ENCODE measurements around the gene MUSTN1. TPM values are rescaled to one million over a fixed set of nuclear protein-coding genes. Genes with fewer than 3 reads are reported as not detected.

The MUSTN1 gene
- total and polyA plus RNA-seq, 7 donors = 4.2 to 12.7 (median 8.2) TPM; not detected in 1

DNA sequence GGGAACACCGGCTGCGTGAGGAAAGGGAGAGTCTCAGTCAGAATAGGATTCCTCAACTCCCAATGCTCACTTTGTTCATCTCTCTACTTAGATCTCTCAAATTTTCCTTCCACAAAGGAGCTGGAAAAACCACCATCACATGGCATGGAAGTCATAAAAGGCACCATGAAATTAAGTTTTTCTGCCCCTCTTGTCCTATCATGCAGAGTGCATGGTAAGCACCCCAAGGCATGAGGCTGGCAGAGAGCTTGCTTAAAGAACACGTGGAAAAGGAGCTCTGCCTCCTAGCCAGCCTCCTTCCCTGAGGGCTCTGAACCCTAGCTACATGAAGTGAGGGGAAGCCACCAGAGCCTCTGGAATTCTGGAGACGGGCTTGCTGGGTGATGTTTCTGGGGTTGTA is 44.8 kb upstream of the MUSTN1 start:
- TF ChIP-seq, protein P1, sequence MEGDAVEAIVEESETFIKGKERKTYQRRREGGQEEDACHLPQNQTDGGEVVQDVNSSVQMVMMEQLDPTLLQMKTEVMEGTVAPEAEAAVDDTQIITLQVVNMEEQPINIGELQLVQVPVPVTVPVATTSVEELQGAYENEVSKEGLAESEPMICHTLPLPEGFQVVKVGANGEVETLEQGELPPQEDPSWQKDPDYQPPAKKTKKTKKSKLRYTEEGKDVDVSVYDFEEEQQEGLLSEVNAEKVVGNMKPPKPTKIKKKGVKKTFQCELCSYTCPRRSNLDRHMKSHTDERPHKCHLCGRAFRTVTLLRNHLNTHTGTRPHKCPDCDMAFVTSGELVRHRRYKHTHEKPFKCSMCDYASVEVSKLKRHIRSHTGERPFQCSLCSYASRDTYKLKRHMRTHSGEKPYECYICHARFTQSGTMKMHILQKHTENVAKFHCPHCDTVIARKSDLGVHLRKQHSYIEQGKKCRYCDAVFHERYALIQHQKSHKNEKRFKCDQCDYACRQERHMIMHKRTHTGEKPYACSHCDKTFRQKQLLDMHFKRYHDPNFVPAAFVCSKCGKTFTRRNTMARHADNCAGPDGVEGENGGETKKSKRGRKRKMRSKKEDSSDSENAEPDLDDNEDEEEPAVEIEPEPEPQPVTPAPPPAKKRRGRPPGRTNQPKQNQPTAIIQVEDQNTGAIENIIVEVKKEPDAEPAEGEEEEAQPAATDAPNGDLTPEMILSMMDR (IDR thresholded peaks at IDR 0.05) = no peak
- no peak overlapping the region for H3K27ac ChIP-seq
- 93 to 95% methylated on average over 4 of the region's 4 CpGs for WGBS, 2 donors
- no peak for DNase-seq
- no peaks in the 10 kb centered on the region for H3K27me3 ChIP-seq
- H3K4me3 ChIP-seq = no peak overlapping the region
- intact Hi-C loops (cut with DNase I) = no loop called here
- no peaks in the 10 kb centered on the region for H3K9me3 ChIP-seq
- H3K36me3 ChIP-seq = peaks cover 0 to 4% (median 0%) of the 10 kb centered on the region in 4 donors
- peaks cover 0 to 6% (median 2%) of the 10 kb centered on the region in 4 donors for H3K4me1 ChIP-seq

DNA sequence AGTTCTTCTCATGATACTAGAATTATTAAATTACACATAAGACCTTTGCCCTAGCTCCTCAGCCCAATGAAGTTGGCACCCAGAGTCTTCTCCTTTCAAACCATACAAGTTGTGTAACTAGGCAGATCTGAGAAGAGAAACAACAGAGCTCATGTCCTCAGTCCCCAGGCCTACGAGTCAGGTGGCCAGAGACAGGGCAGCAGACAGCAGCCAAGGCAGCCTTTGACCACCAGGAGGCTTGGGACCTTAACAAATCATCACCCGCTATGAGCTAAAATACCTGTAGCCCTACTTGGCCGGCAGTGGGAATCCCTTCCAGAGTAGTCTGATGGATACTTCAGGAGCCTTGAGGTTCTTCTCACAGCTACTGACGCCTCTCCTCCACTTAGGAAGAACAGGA is 44.3 kb upstream of the MUSTN1 start:
- intact Hi-C loops (cut with DNase I) = no loop called here
- 96 to 97% methylated on average over 4 of the region's 4 CpGs for WGBS, 2 donors
- TF ChIP-seq POLR2A (IDR thresholded peaks at IDR 0.05) (no peak), POLR2AphosphoS5 (IDR thresholded peaks at IDR 0.05) (no peak), EP300 (IDR thresholded peaks at IDR 0.05) (no peak)
- TF ChIP-seq, protein P1 (IDR thresholded peaks at IDR 0.05) = no peak
- Histone ChIP-seq H3K27me3 (no peaks in the 10 kb centered on the region), H3K27ac (no peak overlapping the region), H3K4me1 (peaks cover 0 to 6% (median 2%) of the 10 kb centered on the region in 4 donors), H3K4me3 (no peak overlapping the region), H3K36me3 (peaks cover 0 to 4% (median 0%) of the 10 kb centered on the region in 4 donors), H3K9me3 (no peaks in the 10 kb centered on the region)
- no peak for DNase-seq

DNA sequence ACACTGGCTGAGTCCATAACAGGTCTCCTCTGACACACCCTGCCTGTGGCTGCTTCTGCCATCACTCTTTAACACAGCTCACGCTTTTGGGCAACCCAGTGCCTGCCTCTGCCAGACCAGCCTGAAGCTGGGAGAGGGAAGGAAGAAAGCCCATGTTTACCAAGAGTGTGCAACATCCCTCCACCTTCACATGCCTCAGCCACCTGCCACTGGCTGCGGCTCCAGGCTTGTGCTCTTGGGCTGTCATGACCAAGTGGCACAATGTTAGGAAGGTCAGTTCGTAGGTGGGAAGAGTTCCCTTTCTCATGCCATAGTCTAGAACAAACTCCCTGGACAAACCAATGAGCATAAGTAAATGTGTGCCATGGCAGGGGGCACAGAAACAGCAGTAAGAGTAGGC is 42.3 kb upstream of the MUSTN1 start:
- Histone ChIP-seq H3K27me3 (no peaks in the 10 kb centered on the region), H3K36me3 (peaks cover 0 to 4% (median 0%) of the 10 kb centered on the region in 4 donors), H3K4me3 (no peak overlapping the region), H3K9me3 (no peaks in the 10 kb centered on the region), H3K27ac (no peak overlapping the region), H3K4me1 (peaks cover 0 to 10% (median under 1%) of the 10 kb centered on the region in 4 donors)
- 90 to 96% methylated on average over 3 of the region's 3 CpGs for WGBS, 2 donors
- TF ChIP-seq POLR2AphosphoS5 (IDR thresholded peaks at IDR 0.05) (no peak), EP300 (IDR thresholded peaks at IDR 0.05) (no peak), POLR2A (IDR thresholded peaks at IDR 0.05) (no peak)
- TF ChIP-seq, protein P1 (IDR thresholded peaks at IDR 0.05) = no peak
- no peak for DNase-seq
- intact Hi-C loops (cut with DNase I) = no loop called here

DNA sequence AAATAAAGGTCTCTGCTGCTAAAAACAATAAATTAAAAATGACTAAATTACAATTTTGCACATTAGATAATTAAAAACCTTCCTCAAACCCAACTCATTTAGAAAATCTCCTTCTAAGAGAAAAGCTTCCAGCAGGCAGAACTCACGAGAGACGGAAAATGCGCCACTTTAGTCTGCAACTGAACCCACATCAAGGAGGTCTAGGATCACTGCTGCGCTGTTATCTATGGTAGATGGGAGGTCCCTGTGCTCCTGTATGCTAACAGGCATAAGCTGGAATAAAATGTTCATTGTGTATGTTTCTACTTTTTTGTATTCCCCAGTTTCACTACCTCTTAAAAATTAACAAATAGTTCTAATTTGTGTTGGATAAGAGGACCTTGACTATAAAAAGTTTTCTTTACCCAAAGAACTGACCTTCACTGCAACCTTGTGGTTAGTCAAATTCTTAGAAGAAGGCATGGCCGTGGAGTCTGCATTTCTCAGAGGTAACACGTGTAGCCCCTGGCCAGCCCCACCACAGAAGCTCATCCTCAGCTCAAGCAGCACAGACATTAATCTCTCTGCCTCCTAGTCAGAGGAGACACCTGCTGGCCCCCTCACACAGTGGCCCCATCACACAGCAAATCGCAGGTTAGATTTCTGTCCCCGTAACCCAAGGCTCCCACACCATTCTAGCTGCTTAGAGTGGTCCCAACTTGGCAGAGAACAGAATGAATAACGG is 40.2 kb upstream of the MUSTN1 start:
- 85 to 91% methylated on average over 9 of the region's 9 CpGs for WGBS, 2 donors
- Histone ChIP-seq H3K27ac (no peak overlapping the region), H3K9me3 (no peaks in the 10 kb centered on the region), H3K4me3 (no peak overlapping the region), H3K27me3 (no peaks in the 10 kb centered on the region), H3K36me3 (no peaks in the 10 kb centered on the region), H3K4me1 (peaks cover 0 to 8% (median 0%) of the 10 kb centered on the region in 4 donors)
- TF ChIP-seq, protein P1 (IDR thresholded peaks at IDR 0.05) = no peak
- TF ChIP-seq EP300 (IDR thresholded peaks at IDR 0.05) (no peak), POLR2A (IDR thresholded peaks at IDR 0.05) (no peak), POLR2AphosphoS5 (IDR thresholded peaks at IDR 0.05) (no peak)
- intact Hi-C loops (cut with DNase I) = no loop called here
- no peak for DNase-seq

Measured in sigmoid colon (tissue), 7 donors.